ENCODE measurements around the gene GNAS.

DNA sequence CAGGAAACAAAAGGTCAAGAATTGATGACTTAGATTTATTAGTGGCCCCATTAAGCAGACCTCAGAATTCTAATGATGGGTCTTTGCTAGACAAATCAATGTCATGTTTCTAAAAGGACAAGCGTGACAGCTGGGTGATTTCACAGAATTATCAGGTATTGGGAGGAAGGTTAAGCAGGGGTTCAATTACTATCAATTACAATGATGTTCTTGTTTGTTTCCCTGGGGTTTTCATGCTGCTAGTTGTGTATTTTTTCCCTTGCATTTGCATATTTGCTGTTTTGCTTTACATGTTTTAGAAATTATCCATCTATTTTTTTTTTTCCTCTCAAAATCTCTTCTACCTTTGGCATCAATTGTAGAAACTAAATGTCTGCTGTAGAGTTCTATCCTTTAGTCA lies 27.9 kb downstream of the GNAS start:
- TF ChIP-seq CTCF (IDR thresholded peaks at IDR 0.05): no peak
- TF ChIP-seq POLR2A (IDR thresholded peaks at IDR 0.05): no peak

All from right lobe of liver (tissue), 4 donors.